GM19455 (cell line): ENCODE data around the gene SBK2.
"Not testable (repeated sequence)": the region's sequence is repeated elsewhere in the genome, so short reads cannot be mapped to it uniquely, and the experiment has no call there.

Experiments
- ATAC-seq: cut with Tn5 transposase; IDR thresholded peaks from one replicate; pipeline ENCODE4 v1.9.1; 2021; ENCODE audit not compliant: unreplicated experiment

The SBK2 gene

DNA sequence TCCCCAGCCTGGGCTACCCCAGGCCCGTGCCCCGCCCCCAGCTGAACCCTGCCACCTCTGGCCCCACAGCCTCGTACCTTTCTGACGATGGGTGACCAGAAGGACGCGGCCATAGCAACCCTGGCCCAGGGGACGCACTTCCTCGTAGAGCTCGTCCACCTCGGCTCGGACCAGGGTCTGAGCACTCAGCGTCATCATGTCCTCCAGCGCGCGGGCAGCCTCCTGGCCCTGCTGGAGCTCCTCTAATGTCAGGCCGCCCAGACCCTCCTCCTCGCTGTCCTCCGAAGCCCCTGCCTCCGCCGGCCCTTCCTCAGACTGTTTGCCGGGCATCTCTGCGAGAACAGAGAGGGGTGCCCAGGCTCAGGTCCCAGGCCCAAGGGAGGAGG, 975 bp downstream of the SBK2 start:
- ATAC-seq: no peak

GRCh38 chr19:55535173-55535964, 1.6 kb downstream of the SBK2 start:
- no peak for ATAC-seq

DNA sequence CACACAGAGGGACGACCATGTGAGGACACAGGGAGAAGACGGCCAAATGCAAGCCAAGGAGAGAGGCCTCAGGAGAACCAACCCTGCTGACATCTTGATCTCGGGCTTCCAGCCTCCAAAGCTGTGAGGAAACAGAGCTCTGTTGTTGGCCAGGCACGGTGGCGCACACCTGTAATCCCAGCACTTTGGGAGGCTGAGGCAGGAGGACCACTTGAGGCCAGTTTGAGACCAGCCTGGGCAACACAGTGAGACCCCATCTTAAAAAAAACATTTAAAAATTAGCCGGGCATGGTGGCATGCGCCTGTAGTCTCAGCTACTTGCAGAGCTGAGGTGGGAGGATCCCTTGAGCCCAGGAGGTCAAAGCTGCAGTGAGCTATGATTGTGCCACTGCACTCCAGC, 2.7 kb downstream of the SBK2 start:
- ATAC-seq: not testable (repeated sequence)

DNA sequence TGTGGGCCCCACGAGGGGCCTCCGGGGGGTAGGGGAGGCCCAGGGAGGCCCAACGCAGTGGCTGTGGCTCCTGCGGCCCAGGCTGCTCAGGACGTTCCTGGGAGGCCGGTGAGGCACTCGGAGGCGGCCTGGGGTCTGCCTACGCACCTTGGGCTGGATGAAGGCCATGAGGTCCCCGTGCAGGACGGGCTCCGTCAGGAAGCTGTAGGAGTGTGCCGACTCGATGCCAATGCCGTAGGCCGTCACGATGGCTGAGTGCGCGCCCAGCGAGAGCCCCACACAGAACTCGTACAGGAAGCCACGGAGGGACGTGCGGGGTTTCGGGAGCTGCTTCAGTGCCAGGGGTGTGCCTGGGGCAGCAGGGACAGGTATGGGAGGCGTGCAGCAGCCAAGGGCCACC, 5.9 kb downstream of the SBK2 start:
- no peak for ATAC-seq

- ATAC-seq: no peak
These were observed 7.2 kb downstream of the SBK2 start for GRCh38 chr19:55529636-55530234.

DNA sequence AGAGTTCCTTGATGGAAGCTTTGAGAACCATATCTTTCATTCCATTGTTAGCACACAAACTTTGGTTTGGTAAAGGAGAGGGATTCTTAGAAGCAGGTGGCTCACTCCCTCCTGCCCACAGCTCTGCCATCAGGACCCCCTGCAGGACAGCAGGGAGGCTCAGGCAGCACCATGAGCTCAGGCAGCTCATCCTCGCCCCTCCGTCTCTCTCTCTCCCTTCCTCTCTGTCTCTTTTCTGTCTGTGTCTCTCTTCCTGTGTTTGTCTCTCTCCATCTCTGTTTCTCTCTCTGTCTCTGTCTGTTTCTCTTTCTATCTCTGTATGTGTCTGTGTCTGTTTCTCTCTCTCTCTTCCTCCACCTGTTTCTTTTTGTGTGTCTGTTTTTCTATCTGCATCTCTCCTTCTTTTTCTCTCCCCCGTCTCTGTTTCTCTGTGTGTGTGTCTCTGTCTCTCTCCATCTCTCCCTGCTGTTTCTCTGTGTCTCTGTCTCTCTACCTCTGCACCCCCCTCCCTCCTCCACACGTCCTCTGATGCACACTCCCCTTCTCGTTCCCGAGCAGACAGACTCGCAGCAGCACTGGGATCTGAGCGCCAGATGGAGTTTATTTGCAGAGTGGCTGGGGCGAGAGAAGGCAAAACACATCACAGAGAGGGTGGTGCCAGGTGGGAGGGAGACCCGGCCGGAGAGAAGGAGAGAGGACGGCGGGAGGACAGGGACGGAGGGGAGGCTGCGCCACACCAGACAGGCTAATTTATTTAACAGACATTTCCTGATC, 8.7 kb downstream of the SBK2 start:
- ATAC-seq: no peak

GRCh38 chr19:55527197-55528029, 9.5 kb downstream of the SBK2 start:
- ATAC-seq: no peak

DNA sequence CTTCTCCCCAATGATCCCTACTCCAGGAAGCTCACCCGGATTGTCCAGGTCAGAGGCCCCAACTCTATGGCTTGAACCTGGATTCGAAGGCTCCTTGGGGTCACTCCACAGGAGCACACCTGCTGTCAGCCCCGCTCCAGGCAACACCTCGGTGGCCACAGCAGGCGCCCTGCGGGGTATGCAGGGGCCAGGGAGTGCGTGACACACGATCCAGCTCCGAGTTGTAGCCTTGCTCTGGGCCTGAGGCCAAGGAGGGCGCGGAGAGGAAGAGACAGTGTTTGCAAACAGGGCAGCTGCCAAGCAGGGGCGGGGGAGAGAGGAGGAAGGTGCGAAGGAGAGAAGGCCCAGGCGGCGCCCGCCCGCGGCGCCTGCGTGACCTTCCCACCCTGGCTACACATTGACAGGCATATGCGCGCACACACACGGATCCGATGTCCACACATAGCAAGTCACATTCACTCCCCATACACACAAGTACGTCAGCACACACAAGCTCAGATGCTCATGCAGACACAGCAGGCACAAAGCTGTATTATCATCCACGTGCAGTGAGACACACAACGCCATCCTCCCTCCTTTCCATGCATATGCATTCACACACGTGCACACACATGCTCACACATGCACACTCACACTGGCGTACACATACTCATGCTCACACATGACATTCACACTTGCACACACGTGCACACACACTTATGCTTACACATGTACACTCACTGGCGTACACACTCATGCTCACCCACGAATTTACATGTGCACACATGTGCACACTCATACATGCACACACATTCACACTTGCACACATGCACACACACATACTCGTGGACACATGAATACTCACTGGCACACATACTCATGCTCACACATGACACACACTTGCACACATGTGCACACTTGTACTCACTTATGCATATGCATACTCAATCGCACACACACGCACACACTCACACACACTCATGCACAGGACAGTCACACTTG, 10.4 kb downstream of the SBK2 start:
- no peak for ATAC-seq

GRCh38 chr19:55525289-55526101, 11.4 kb downstream of the SBK2 start:
- no peak for ATAC-seq

DNA sequence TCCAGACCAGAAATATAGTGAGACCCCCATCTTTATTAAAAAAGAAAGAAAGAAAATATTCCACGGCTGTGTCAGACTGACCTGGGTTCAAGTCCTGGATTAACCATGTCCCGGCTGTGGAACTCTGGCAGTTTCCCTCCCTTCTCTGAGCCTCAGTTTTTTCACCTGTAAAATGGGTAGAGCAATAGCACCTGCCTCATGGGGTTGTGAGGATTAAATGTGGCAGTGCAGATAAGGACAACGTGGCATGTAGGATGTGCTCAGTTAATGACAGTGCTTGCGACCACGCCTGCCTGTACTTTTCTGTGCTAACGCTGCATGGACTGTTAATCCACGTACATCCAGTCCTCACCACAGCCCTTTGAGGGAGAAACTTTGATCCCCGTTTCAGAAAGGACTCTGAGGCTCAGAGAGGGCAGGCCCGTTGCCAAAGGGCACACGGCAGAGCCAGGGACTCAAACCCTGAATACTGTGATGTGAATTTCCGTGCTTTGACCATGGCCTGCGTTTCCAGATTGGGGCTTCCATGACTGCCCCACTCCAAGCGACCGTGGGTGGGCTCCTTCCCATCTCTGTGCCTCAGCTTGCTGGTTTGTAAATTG, 16.1 kb downstream of the SBK2 start:
- ATAC-seq: no peak

DNA sequence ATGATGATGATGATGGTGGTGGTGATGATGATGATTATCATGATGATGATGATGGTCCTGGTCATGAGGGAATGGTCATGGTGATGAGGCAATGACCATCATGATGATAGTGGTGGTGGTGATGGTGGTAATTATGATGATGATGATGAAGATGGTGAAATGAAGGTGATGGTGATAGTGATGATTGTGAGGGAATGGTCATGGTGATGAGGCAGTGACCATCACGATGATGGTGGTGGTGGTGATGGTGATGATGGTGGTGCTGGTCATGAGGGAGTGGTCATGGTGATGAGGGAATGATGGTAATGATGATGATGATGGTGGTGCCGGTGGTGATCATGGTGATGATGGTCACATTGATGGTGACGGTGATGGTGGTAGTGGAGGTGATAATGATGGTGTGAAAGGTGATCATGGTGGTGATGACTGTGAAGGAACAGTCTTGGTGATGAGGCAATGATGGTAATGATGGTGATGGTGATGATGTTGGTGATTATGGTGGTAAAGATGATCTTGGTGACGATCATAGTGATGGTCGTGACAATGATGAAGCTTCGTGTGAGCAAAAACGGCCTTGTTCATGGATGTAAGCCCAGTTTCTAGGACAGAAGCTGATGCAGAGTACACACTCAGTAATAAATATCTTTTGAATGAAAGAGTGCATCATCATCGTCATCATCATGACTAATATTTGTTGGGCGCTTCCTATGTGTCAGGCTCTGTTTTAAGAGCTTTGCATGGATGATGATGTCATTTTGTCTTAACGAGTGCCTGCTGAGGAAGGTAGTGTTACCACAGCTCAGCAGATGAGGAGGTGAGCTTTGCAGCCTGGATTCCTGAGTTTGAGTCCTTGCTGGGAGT, 17.3 kb downstream of the SBK2 start:
- no peak for ATAC-seq

DNA sequence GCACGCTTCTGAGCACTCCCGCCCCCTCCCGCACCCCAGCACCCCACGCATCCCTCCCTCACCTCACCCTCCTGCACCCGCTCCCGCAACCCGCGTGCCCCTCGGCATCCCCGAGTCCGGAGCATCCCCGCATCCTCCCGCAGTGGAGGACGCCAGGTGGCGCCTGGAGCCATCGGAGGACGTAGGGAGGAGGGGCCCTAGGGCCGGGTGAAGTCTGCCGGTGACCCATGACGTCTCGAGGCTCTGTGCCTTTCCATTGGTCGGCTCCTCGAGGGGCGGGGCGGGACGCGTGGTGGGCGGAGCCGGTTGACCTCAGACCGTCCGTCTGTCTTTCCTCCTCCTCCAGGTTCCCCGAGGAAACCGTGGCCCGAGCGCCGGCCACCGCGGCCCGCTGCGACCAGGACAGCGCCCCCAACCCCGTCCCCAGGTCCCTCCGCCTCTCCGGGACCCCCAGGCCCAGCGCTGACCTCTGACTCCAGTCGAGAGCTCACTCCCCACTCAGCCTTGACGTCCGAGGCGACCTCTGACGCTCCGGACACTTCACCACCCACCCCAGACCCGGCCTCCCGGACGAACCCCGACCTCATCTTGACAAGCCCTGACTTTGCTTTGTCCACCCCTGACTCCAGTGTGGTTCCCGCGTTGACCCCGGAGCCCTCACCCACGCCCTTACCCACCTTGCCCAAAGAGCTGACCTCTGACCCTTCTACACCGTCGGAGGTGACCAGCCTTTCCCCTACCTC, 19.9 kb downstream of the SBK2 start:
- ATAC-seq: peak; percentile 97

- ATAC-seq: no peak
These were observed 28.8 kb downstream of the SBK2 start for GRCh38 chr19:55508120-55508519.

- no peak for ATAC-seq
These were observed 32.0 kb downstream of the SBK2 start for GRCh38 chr19:55504981-55505380.

DNA sequence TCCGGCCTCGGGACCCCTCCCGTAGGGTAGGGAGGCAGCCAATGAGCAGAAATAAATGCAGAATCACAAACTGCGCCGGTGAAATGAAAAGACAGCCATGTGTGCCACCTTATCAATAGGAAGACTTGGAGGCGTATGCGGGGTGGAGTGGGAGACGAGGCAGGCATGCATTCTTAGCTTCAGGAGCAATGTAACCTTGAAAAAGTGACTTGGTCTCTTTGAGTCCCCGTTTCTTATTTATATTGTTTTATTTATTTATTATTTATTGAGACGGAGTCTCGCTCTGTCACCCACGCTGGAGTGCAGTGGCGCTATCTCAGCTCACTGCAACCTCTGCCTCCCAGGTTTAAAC, 32.7 kb downstream of the SBK2 start:
- no peak for ATAC-seq

GRCh38 chr19:55503502-55504251, 33.3 kb downstream of the SBK2 start:
- ATAC-seq: peak; percentile 93

DNA sequence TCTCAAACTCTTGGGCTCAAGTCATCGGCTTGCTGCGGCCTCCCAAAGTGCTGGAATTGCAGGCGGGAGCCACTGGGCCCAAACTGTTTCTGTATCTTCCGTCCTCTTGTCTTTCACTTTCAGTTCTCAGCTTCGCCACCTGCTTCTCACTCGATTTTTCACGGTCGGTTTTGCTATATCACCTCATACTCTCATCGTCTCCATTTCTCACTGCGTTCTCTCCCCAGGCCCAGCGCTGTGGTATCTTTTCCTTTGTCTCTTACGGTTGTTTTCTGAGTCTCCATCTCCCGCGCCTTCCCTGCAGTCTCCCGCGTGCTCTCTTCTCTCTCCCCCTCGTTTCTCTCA, 33.8 kb downstream of the SBK2 start:
- no peak for ATAC-seq
